Lung (tissue), 12 donors: Measurements from ENCODE around the gene DLG1. TPM values are rescaled to one million over a fixed set of nuclear protein-coding genes. Genes with fewer than 3 reads are reported as not detected.

Source experiments
- ATAC-seq: fragments of 200-7000 bp; cut with Tn5 transposase; one replicate; pipeline ENCODE4 v1.9.1; 2020; ENCODE audit warnings: moderate number of reproducible peaks; ENCODE audit not compliant: insufficient read depth, low FRiP score
- DNase-seq, 3 donors: peaks; one replicate each; pipeline ENCODE4 v3.0.0-alpha.2; 2013 to 2017
- H3K27ac ChIP-seq, 2 donors: one replicate each; pipeline ENCODE4 v1.5.1; 2013; ENCODE audit warnings: mild to moderate bottlenecking in 2 of 2, moderate library complexity in 2 of 2, control low read depth in 1 of 2, inconsistent platforms in 1 of 2, low read depth in 1 of 2, low read length in 1 of 2
- H3K27me3 ChIP-seq, 3 donors: one replicate each; pipeline ENCODE4 v1.5.1; 2013; ENCODE audit warnings: low read length in 2 of 3; ENCODE audit not compliant: control insufficient read depth in 3 of 3, insufficient read depth in 3 of 3
- H3K36me3 ChIP-seq, 4 donors: one replicate each; pipeline ENCODE4 v1.5.1; 2013; ENCODE audit warnings: low read length in 4 of 4, mild to moderate bottlenecking in 1 of 4, moderate library complexity in 1 of 4; ENCODE audit not compliant: control insufficient read depth in 4 of 4, insufficient read depth in 4 of 4
- H3K4me1 ChIP-seq, 5 donors: one replicate each; pipeline ENCODE4 v1.5.1; 2013; ENCODE audit warnings: low read length in 5 of 5, mild to moderate bottlenecking in 2 of 5, moderate library complexity in 1 of 5; ENCODE audit not compliant: control insufficient read depth in 5 of 5, insufficient read depth in 5 of 5
- H3K4me3 ChIP-seq: one replicate; pipeline ENCODE4 v1.5.1; 2013; ENCODE audit warnings: mild to moderate bottlenecking, control low read depth, moderate library complexity
- H3K9ac ChIP-seq, 2 donors: one replicate each; pipeline ENCODE4 v1.5.1; 2013; ENCODE audit warnings: low read length in 2 of 2, control low read depth in 1 of 2; ENCODE audit not compliant: insufficient read depth in 1 of 2
- H3K9me3 ChIP-seq, 4 donors: one replicate each; pipeline ENCODE4 v1.5.1; 2013; ENCODE audit warnings: low read length in 3 of 4, mild to moderate bottlenecking in 1 of 4, moderate library complexity in 1 of 4; ENCODE audit not compliant: control insufficient read depth in 4 of 4, insufficient read depth in 3 of 4
- CTCF ChIP-seq: IDR thresholded peaks from 2 replicates; pipeline ENCODE4 v1.5.1; 2012; ENCODE audit warnings: mild to moderate bottlenecking; ENCODE audit errors: control extremely low read depth, extremely low read depth
- WGBS, 2 donors: extraction: QIAGEN DNeasy Blood & Tissue Kit; methylation state at CpG; one replicate each; pipeline ENCODE4 v1.1.7; 2013; 5-methylcytosine and 5-hydroxymethylcytosine counted together
- polyA plus RNA-seq, 2 donors: library from polyadenylated mRNA; stranded (reverse); fragments of 200-250 nt; gene quantifications; one replicate each; pipeline ENCODE4 v1.2.1, GENCODE V29; 2013
- total RNA-seq, 2 donors: library from RNA; depleted of rRNA in 1 of 2; stranded (reverse); fragments of >200 nt in 1 of 2; gene quantifications; one replicate each; pipeline ENCODE4 v1.2.1, GENCODE V29; 2014 to 2021
- donor health status: control.
- donor health status: control.
- donor health status: Bipolar disorder and iron deficiency.
- donor health status: healthy.
- donor health status: DM: yes; HTN: yes; CAD: no.

DLG1 gene
- total and polyA plus RNA-seq, 4 donors: 16.0 to 114 (median 45.7) TPM

- WGBS, 2 donors: 92 to 98% methylated on average over 2 of the region's 2 CpGs
- Histone ChIP-seq H3K4me1 (no peaks in the 10 kb centered on the region), H3K4me3 (no peak overlapping the region), H3K36me3 (peaks cover 13 to 27% (median 22%) of the 10 kb centered on the region in 4 donors), H3K27ac (no peak overlapping the region), H3K9ac (no peak overlapping the region), H3K27me3 (no peaks in the 10 kb centered on the region), H3K9me3 (no peaks in the 10 kb centered on the region)
- DNase-seq (no peak), ATAC-seq (no peak)
- no peak for TF ChIP-seq CTCF
These were observed 247.9 kb downstream of the DLG1 start for GRCh38 chr3:197050511-197050910.

GRCh38 chr3:197042539-197042938 lies 255.9 kb downstream of the DLG1 start:
- peaks cover 0 to 12% (median 7%) of the 10 kb centered on the region in 4 donors for H3K36me3 ChIP-seq
- no peaks in the 10 kb centered on the region for H3K27me3 ChIP-seq
- no peak overlapping the region for H3K27ac ChIP-seq
- H3K9ac ChIP-seq: no peak overlapping the region
- H3K4me3 ChIP-seq: no peak overlapping the region
- TF ChIP-seq CTCF: no peak
- WGBS, 2 donors: 69 to 84% methylated on average over 4 of the region's 4 CpGs
- no peaks in the 10 kb centered on the region for H3K9me3 ChIP-seq
- DNase-seq: no peak
- ATAC-seq: no peak
- no peaks in the 10 kb centered on the region for H3K4me1 ChIP-seq

GRCh38 chr3:197041875-197042488 lies 256.4 kb downstream of the DLG1 start:
- Histone ChIP-seq H3K4me3 (no peak overlapping the region), H3K9ac (no peak overlapping the region), H3K36me3 (peaks cover 0 to 12% (median 7%) of the 10 kb centered on the region in 4 donors), H3K4me1 (no peaks in the 10 kb centered on the region), H3K27me3 (no peaks in the 10 kb centered on the region), H3K9me3 (no peaks in the 10 kb centered on the region), H3K27ac (no peak overlapping the region)
- ATAC-seq: no peak
- DNase-seq: no peak
- 82 to 88% methylated on average over 6 of the region's 6 CpGs for WGBS, 2 donors
- no peak for TF ChIP-seq CTCF

GRCh38 chr3:197040658-197041057 lies 257.8 kb downstream of the DLG1 start:
- peaks cover 0 to 8% (median 5%) of the 10 kb centered on the region in 4 donors for H3K36me3 ChIP-seq
- no peaks in the 10 kb centered on the region for H3K4me1 ChIP-seq
- H3K9me3 ChIP-seq: no peaks in the 10 kb centered on the region
- no peak for TF ChIP-seq CTCF
- H3K9ac ChIP-seq: no peak overlapping the region
- H3K27me3 ChIP-seq: no peaks in the 10 kb centered on the region
- no peak for DNase-seq
- H3K27ac ChIP-seq: no peak overlapping the region
- no peak for ATAC-seq
- H3K4me3 ChIP-seq: no peak overlapping the region
- 69 to 90% methylated on average over 4 of the region's 4 CpGs for WGBS, 2 donors
